ENCODE data around the gene PRKG1.

PRKG1 gene

DNA sequence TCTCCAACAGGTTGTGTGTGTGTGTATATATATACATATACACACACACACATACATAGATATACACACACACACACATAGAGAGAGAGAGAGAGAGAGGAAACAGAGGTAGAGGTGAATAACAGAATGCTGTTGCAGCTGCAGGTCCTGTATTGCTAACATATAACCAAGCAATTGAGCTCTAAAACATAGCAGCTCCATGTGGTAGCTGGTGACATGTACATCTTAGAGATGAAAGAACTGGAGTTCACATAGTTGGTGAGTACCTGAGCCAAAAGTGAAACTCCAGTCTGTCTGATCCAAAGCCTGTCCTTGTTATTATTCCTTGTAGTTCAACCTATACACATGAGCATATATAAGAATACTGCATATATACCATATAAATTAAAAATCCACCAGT is 778.0 kb downstream of the PRKG1 start:
- no peak overlapping the region for H3K4me3 ChIP-seq (ENCODE audit: low read length, poor library complexity, severe bottlenecking)
- no peak overlapping the region for H2AFZ ChIP-seq (ENCODE audit: low read length)
- no peaks in the 10 kb centered on the region for H3K79me2 ChIP-seq (ENCODE audit: insufficient read depth, low read length)
- no peak overlapping the region for H3K9ac ChIP-seq (ENCODE audit: low read depth, low read length, poor library complexity, severe bottlenecking)
- no peaks in the 10 kb centered on the region for H3F3A ChIP-seq (ENCODE audit: low read depth)
- no peaks in the 10 kb centered on the region for H3K27me3 ChIP-seq (ENCODE audit: insufficient read depth, low read length, poor library complexity, severe bottlenecking)
- no peaks in the 10 kb centered on the region for H3K36me3 ChIP-seq (ENCODE audit: insufficient read depth, low read length)
- H3K4me1 ChIP-seq (ENCODE audit: insufficient read depth, low read length, poor library complexity, severe bottlenecking), result no peaks in the 10 kb centered on the region
- H4K20me1 ChIP-seq (ENCODE audit: insufficient read depth, low read length, poor library complexity, severe bottlenecking), result no peaks in the 10 kb centered on the region
- H3K9me2 ChIP-seq (replicated peaks; ENCODE audit: low read depth, low read length), result no peaks in the 10 kb centered on the region
- H3K9me3 ChIP-seq (ENCODE audit: insufficient read depth, low read depth, low read length), result no peaks in the 10 kb centered on the region
- TF ChIP-seq EZH2phosphoT487 (IDR thresholded peaks at IDR 0.05; ENCODE audit: borderline replicate concordance), result no peak
- TF ChIP-seq, protein P1, sequence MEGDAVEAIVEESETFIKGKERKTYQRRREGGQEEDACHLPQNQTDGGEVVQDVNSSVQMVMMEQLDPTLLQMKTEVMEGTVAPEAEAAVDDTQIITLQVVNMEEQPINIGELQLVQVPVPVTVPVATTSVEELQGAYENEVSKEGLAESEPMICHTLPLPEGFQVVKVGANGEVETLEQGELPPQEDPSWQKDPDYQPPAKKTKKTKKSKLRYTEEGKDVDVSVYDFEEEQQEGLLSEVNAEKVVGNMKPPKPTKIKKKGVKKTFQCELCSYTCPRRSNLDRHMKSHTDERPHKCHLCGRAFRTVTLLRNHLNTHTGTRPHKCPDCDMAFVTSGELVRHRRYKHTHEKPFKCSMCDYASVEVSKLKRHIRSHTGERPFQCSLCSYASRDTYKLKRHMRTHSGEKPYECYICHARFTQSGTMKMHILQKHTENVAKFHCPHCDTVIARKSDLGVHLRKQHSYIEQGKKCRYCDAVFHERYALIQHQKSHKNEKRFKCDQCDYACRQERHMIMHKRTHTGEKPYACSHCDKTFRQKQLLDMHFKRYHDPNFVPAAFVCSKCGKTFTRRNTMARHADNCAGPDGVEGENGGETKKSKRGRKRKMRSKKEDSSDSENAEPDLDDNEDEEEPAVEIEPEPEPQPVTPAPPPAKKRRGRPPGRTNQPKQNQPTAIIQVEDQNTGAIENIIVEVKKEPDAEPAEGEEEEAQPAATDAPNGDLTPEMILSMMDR (conservative IDR thresholded peaks at IDR 0.05; ENCODE audit: low read length), result no peak
- no peak overlapping the region for H3K4me2 ChIP-seq (ENCODE audit: low read depth, low read length, poor library complexity, severe bottlenecking)

DNA sequence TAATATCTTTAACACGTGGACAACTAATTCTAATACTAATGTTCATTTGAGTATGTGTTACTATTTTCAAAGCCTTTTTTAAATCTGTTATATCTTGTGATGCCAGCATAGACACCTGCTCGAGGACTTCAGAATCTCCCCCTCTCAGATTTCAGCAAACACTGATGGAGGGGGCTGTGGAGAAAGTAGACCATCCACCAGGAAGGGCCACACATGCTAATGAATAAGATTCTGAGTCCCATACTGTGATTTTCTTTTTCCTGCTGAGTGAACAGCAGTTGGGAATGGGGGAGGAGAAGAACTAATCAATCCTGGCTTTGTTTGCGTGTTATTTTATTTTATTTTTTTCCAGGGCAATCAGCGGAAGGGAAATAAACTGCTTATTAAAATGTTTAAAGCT is 783.0 kb downstream of the PRKG1 start:
- H3K4me2 ChIP-seq (ENCODE audit: low read depth, low read length, poor library complexity, severe bottlenecking), result no peak overlapping the region
- H3K79me2 ChIP-seq (ENCODE audit: insufficient read depth, low read length), result no peaks in the 10 kb centered on the region
- no peaks in the 10 kb centered on the region for H3K9me2 ChIP-seq (replicated peaks; ENCODE audit: low read depth, low read length)
- H3F3A ChIP-seq (ENCODE audit: low read depth), result no peaks in the 10 kb centered on the region
- no peaks in the 10 kb centered on the region for H3K27me3 ChIP-seq (ENCODE audit: insufficient read depth, low read length, poor library complexity, severe bottlenecking)
- no peaks in the 10 kb centered on the region for H3K4me1 ChIP-seq (ENCODE audit: insufficient read depth, low read length, poor library complexity, severe bottlenecking)
- H3K9me3 ChIP-seq (ENCODE audit: insufficient read depth, low read depth, low read length), result no peaks in the 10 kb centered on the region
- H3K36me3 ChIP-seq (ENCODE audit: insufficient read depth, low read length), result no peaks in the 10 kb centered on the region
- no peaks in the 10 kb centered on the region for H4K20me1 ChIP-seq (ENCODE audit: insufficient read depth, low read length, poor library complexity, severe bottlenecking)
- no peak overlapping the region for H3K9ac ChIP-seq (ENCODE audit: low read depth, low read length, poor library complexity, severe bottlenecking)
- TF ChIP-seq, protein P1 (conservative IDR thresholded peaks at IDR 0.05; ENCODE audit: low read length), result no peak
- TF ChIP-seq EZH2phosphoT487 (IDR thresholded peaks at IDR 0.05; ENCODE audit: borderline replicate concordance), result no peak
- H2AFZ ChIP-seq (ENCODE audit: low read length), result no peak overlapping the region
- H3K4me3 ChIP-seq (ENCODE audit: low read length, poor library complexity, severe bottlenecking), result no peak overlapping the region

DNA sequence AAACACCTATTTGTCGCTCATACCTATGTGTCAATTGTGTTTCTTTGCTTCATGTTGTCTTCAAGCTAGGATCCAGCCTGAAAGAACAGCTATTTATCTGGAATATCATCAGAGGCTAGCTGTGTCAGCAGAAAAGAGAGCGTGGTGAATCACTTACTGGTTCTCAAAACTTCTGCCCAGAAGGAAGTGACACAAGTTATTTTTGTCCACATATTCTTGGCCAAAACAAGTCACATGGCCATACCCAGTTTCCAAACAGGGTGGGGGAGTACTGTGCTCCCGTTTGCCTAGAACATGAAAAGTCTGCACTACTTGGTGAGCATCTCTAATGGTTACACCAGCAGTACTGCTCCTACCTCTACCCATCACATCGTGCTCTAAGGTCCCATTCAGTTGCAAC is 786.0 kb downstream of the PRKG1 start:
- H3K9ac ChIP-seq (ENCODE audit: low read depth, low read length, poor library complexity, severe bottlenecking), result no peak overlapping the region
- no peaks in the 10 kb centered on the region for H3K79me2 ChIP-seq (ENCODE audit: insufficient read depth, low read length)
- H3K27me3 ChIP-seq (ENCODE audit: insufficient read depth, low read length, poor library complexity, severe bottlenecking), result no peaks in the 10 kb centered on the region
- H3K36me3 ChIP-seq (ENCODE audit: insufficient read depth, low read length), result no peaks in the 10 kb centered on the region
- TF ChIP-seq, protein P1 (conservative IDR thresholded peaks at IDR 0.05; ENCODE audit: low read length), result no peak
- no peak for TF ChIP-seq EZH2phosphoT487 (IDR thresholded peaks at IDR 0.05; ENCODE audit: borderline replicate concordance)
- H3K4me2 ChIP-seq (ENCODE audit: low read depth, low read length, poor library complexity, severe bottlenecking), result no peak overlapping the region
- no peaks in the 10 kb centered on the region for H3K9me3 ChIP-seq (ENCODE audit: insufficient read depth, low read depth, low read length)
- no peaks in the 10 kb centered on the region for H4K20me1 ChIP-seq (ENCODE audit: insufficient read depth, low read length, poor library complexity, severe bottlenecking)
- H3K4me1 ChIP-seq (ENCODE audit: insufficient read depth, low read length, poor library complexity, severe bottlenecking), result no peaks in the 10 kb centered on the region
- no peak overlapping the region for H3K4me3 ChIP-seq (ENCODE audit: low read length, poor library complexity, severe bottlenecking)
- no peaks in the 10 kb centered on the region for H3K9me2 ChIP-seq (replicated peaks; ENCODE audit: low read depth, low read length)
- no peaks in the 10 kb centered on the region for H3F3A ChIP-seq (ENCODE audit: low read depth)
- no peak overlapping the region for H2AFZ ChIP-seq (ENCODE audit: low read length)

All from Loucy (cell line).